H1 (cell line): Measurements from ENCODE around the gene TEKT1.

Experiments
- ASH2L ChIP-seq: fragments of 200-600, 300-600 bp; sonication (generic); IDR thresholded peaks from one replicate; pipeline ENCODE4 v1.7.1; 2017; ENCODE audit warnings: low read length
- CHD1 ChIP-seq: IDR thresholded peaks from 2 replicates; pipeline ENCODE4 v1.6.1; 2012; ENCODE audit warnings: low read depth, low read length, improper control_type of control experiment
- EP300 ChIP-seq, 2 experiments: IDR thresholded peaks; 1 replicate in 1 of 2; 2 replicates in 1 of 2; pipeline ENCODE4 v1.6.1; 2011 to 2012; ENCODE audit warnings: low read depth in 2 of 2, low read length in 2 of 2, mild to moderate bottlenecking in 2 of 2, borderline replicate concordance in 1 of 2, inconsistent platforms in 1 of 2, moderate library complexity in 1 of 2
- FOSL1 ChIP-seq: IDR thresholded peaks from 2 replicates; pipeline ENCODE4 v1.6.1; 2011; ENCODE audit warnings: mild to moderate bottlenecking, low read depth, low read length, moderate library complexity; ENCODE audit not compliant: insufficient read depth
- GABPA ChIP-seq: IDR thresholded peaks from 2 replicates; pipeline ENCODE4 v1.6.1; 2011; ENCODE audit warnings: mild to moderate bottlenecking, low read length, moderate library complexity, borderline replicate concordance; ENCODE audit not compliant: insufficient read depth
- POLR2AphosphoS5 ChIP-seq: IDR thresholded peaks from 2 replicates; pipeline ENCODE4 v1.6.1; 2011; ENCODE audit warnings: low read depth, low read length
- RNF2 ChIP-seq: fragments of 200-900, 300-1000 bp; sonication (generic); IDR thresholded peaks from 2 replicates; pipeline ENCODE4 v1.7.1; 2016; ENCODE audit warnings: borderline replicate concordance, low read depth, mild to moderate bottlenecking, antibody characterized with exemption, low read length; ENCODE audit not compliant: poor library complexity, severe bottlenecking; ENCODE audit errors: missing control alignments
- SP2 ChIP-seq: IDR thresholded peaks from 2 replicates; pipeline ENCODE4 v1.6.1; 2012; ENCODE audit warnings: mild to moderate bottlenecking, low read length, inconsistent platforms
- YY1 ChIP-seq: IDR thresholded peaks from 2 replicates; pipeline ENCODE4 v1.6.1; 2011; ENCODE audit warnings: low read depth, mild to moderate bottlenecking, low read length
- ZNF274 ChIP-seq: IDR thresholded peaks from 2 replicates; pipeline ENCODE4 v1.7.0; 2012; ENCODE audit warnings: low read length, borderline replicate concordance; ENCODE audit errors: extremely low read depth
- TF ChIP-seq, protein P1 (sequence below), 3 experiments: IDR thresholded peaks; 1 replicate in 2 of 3; 2 replicates in 1 of 3; pipeline versions ENCODE4 v1.5.1 to v1.6.1; 2011; ENCODE audit warnings: low read length in 3 of 3, mild to moderate bottlenecking in 3 of 3, inconsistent platforms in 2 of 3, low read depth in 1 of 3, moderate library complexity in 1 of 3; ENCODE audit not compliant: insufficient read depth in 1 of 3; ENCODE audit errors: control extremely low read depth in 1 of 3
- TF ChIP-seq, protein P2 (sequence below): IDR thresholded peaks from 2 replicates; pipeline ENCODE4 v1.6.1; 2012; ENCODE audit warnings: inconsistent platforms

DNA sequence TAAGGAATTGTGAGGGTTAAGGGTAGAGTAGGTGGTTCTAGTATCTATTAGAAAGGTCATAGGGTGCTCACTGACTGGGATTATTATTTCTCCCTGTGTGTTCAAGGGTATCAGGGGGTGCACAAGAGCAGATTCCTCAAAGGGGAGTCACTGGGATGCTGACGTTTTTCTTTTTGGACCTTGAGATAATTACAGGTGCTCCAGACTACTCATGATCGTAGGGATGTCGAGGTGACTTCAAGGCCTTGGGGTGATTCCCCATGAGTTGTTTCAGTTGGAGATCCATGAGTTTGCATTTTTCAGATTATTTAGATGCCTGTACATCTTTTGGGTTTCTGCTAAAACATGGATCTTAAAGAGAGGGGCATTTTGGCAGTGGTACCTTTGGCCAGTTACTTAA lies 41.4 kb upstream of the TEKT1 start:
- TF ChIP-seq POLR2AphosphoS5 (no peak), ZNF274 (no peak), ASH2L (no peak), EP300 (IDR thresholded peaks at IDR 0.05; ENCODE audit: borderline replicate concordance in 1 of 2, low read depth in 2 of 2, low read length in 2 of 2) (no peak), YY1 (no peak), SP2 (no peak), CHD1 (no peak), RNF2 (no peak), FOSL1 (no peak), GABPA (no peak)
- TF ChIP-seq, protein P1, sequence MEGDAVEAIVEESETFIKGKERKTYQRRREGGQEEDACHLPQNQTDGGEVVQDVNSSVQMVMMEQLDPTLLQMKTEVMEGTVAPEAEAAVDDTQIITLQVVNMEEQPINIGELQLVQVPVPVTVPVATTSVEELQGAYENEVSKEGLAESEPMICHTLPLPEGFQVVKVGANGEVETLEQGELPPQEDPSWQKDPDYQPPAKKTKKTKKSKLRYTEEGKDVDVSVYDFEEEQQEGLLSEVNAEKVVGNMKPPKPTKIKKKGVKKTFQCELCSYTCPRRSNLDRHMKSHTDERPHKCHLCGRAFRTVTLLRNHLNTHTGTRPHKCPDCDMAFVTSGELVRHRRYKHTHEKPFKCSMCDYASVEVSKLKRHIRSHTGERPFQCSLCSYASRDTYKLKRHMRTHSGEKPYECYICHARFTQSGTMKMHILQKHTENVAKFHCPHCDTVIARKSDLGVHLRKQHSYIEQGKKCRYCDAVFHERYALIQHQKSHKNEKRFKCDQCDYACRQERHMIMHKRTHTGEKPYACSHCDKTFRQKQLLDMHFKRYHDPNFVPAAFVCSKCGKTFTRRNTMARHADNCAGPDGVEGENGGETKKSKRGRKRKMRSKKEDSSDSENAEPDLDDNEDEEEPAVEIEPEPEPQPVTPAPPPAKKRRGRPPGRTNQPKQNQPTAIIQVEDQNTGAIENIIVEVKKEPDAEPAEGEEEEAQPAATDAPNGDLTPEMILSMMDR (IDR thresholded peaks at IDR 0.05; ENCODE audit: control extremely low read depth in 1 of 3, insufficient read depth in 1 of 3, low read depth in 1 of 3, low read length in 3 of 3) = no peak
- TF ChIP-seq, protein P2, sequence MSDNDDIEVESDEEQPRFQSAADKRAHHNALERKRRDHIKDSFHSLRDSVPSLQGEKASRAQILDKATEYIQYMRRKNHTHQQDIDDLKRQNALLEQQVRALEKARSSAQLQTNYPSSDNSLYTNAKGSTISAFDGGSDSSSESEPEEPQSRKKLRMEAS = no peak
